IPS-18a (cell line): Measurements from ENCODE around the gene SMC5.
"Not testable (repeated sequence)": the region's sequence is repeated elsewhere in the genome, so short reads cannot be mapped to it uniquely, and the experiment has no call there.

Experiments
- H3K27ac ChIP-seq: one replicate; pipeline ENCODE4 v1.5.1; 2013; ENCODE audit warnings: low read length
- H3K27me3 ChIP-seq: one replicate; pipeline ENCODE4 v1.6.1; 2013; ENCODE audit warnings: mild to moderate bottlenecking, low read length; ENCODE audit not compliant: control insufficient read depth, insufficient read depth
- H3K36me3 ChIP-seq: one replicate; pipeline ENCODE4 v1.6.1; 2013; ENCODE audit warnings: low read depth, low read length; ENCODE audit not compliant: control insufficient read depth
- H3K4me1 ChIP-seq: one replicate; pipeline ENCODE4 v1.6.1; 2013; ENCODE audit warnings: low read depth, low read length; ENCODE audit not compliant: control insufficient read depth
- H3K4me3 ChIP-seq: one replicate; pipeline ENCODE4 v1.5.1; 2013; ENCODE audit warnings: low read length
- H3K9ac ChIP-seq: one replicate; pipeline ENCODE4 v1.6.1; 2013; ENCODE audit warnings: mild to moderate bottlenecking, low read length, moderate library complexity
- H3K9me3 ChIP-seq: one replicate; pipeline ENCODE4 v1.6.1; 2013; ENCODE audit warnings: low read depth, low read length; ENCODE audit not compliant: control insufficient read depth

SMC5 gene

GRCh38 chr9:70395652-70396051, 136.9 kb downstream of the SMC5 start:
- Histone ChIP-seq H3K36me3 (no peaks in the 10 kb centered on the region), H3K9ac (no peak overlapping the region), H3K9me3 (no peaks in the 10 kb centered on the region), H3K4me1 (no peaks in the 10 kb centered on the region), H3K27me3 (no peaks in the 10 kb centered on the region), H3K27ac (no peak overlapping the region), H3K4me3 (no peak overlapping the region)

- no peaks in the 10 kb centered on the region for H3K4me1 ChIP-seq
Measured at GRCh38 chr9:70398145-70398556, 139.4 kb downstream of the SMC5 start.

GRCh38 chr9:70399141-70399540, 140.4 kb downstream of the SMC5 start:
- H3K27ac ChIP-seq: no peak overlapping the region
- no peaks in the 10 kb centered on the region for H3K9me3 ChIP-seq
- no peaks in the 10 kb centered on the region for H3K4me1 ChIP-seq
- no peak overlapping the region for H3K9ac ChIP-seq
- H3K36me3 ChIP-seq: no peaks in the 10 kb centered on the region
- no peak overlapping the region for H3K4me3 ChIP-seq
- H3K27me3 ChIP-seq: no peaks in the 10 kb centered on the region

More at GRCh38 chr9:70398145-70398556, 139.4 kb downstream of the SMC5 start:
- Histone ChIP-seq H3K9ac (no peak overlapping the region), H3K36me3 (no peaks in the 10 kb centered on the region), H3K27me3 (no peaks in the 10 kb centered on the region), H3K9me3 (no peaks in the 10 kb centered on the region), H3K4me3 (no peak overlapping the region), H3K27ac (no peak overlapping the region)

GRCh38 chr9:70400107-70400892, 141.5 kb downstream of the SMC5 start:
- Histone ChIP-seq H3K4me1 (no peaks in the 10 kb centered on the region), H3K27ac (no peak overlapping the region), H3K4me3 (no peak overlapping the region), H3K9ac (no peak overlapping the region), H3K9me3 (no peaks in the 10 kb centered on the region), H3K36me3 (no peaks in the 10 kb centered on the region), H3K27me3 (no peaks in the 10 kb centered on the region)

- H3K9me3 ChIP-seq, H3K4me3 ChIP-seq, H3K27me3 ChIP-seq, H3K9ac ChIP-seq, H3K27ac ChIP-seq, H3K36me3 ChIP-seq, H3K4me1 ChIP-seq: not testable (repeated sequence)
Measured at GRCh38 chr9:70401241-70401640, 142.5 kb downstream of the SMC5 start.

GRCh38 chr9:70402213-70402612, 143.4 kb downstream of the SMC5 start:
- no peak overlapping the region for H3K4me3 ChIP-seq
- H3K9ac ChIP-seq: no peak overlapping the region
- H3K36me3 ChIP-seq: no peaks in the 10 kb centered on the region
- H3K27ac ChIP-seq: no peak overlapping the region
- H3K27me3 ChIP-seq: no peaks in the 10 kb centered on the region
- no peaks in the 10 kb centered on the region for H3K9me3 ChIP-seq
- H3K4me1 ChIP-seq: peaks cover 12% of the 10 kb centered on the region

- Histone ChIP-seq H3K9me3 (no peaks in the 10 kb centered on the region), H3K36me3 (no peaks in the 10 kb centered on the region), H3K27ac (no peak overlapping the region), H3K4me1 (peaks cover 16% of the 10 kb centered on the region), H3K4me3 (no peak overlapping the region), H3K27me3 (no peaks in the 10 kb centered on the region), H3K9ac (no peak overlapping the region)
Measured at GRCh38 chr9:70403166-70403565, 144.4 kb downstream of the SMC5 start.

GRCh38 chr9:70403618-70404025, 144.8 kb downstream of the SMC5 start:
- Histone ChIP-seq H3K9me3 (no peaks in the 10 kb centered on the region), H3K4me1 (peaks cover 16% of the 10 kb centered on the region), H3K27ac (no peak overlapping the region), H3K9ac (no peak overlapping the region), H3K36me3 (no peaks in the 10 kb centered on the region), H3K27me3 (no peaks in the 10 kb centered on the region), H3K4me3 (no peak overlapping the region)

- H3K9me3 ChIP-seq: no peaks in the 10 kb centered on the region
- no peak overlapping the region for H3K27ac ChIP-seq
- no peak overlapping the region for H3K9ac ChIP-seq
- H3K27me3 ChIP-seq: no peaks in the 10 kb centered on the region
- no peaks in the 10 kb centered on the region for H3K36me3 ChIP-seq
- no peak overlapping the region for H3K4me3 ChIP-seq
- H3K4me1 ChIP-seq: peaks cover 16% of the 10 kb centered on the region
Measured at GRCh38 chr9:70404261-70404660, 145.5 kb downstream of the SMC5 start.
